ENCODE results near the gene MAP1B. TPM values are rescaled to one million over a fixed set of nuclear protein-coding genes. Genes with fewer than 3 reads are reported as not detected.

Gene MAP1B
- total and polyA plus RNA-seq, 9 of the 15 experiments (the other 6 are each of a cell fraction or from before 2014, with no cell fraction given) = 5.2 to 66.1 (median 17.3) TPM

- no peak overlapping the region for H3K27ac ChIP-seq (ENCODE audit: extremely low read depth, low read depth, low read length)
- H3K9me1 ChIP-seq (ENCODE audit: control insufficient read depth, insufficient read depth, low read length) = no peaks in the 10 kb centered on the region
- H3K4me2 ChIP-seq (ENCODE audit: insufficient read depth, low read length) = no peak overlapping the region
- 54% methylated on average over 5 of the region's 5 CpGs for WGBS (ENCODE audit: insufficient coverage, low coverage, missing lambda C conversion rate)
- no TSS peak for BruUV-seq (replicated peaks)
- H3K9me3 ChIP-seq (replicated peaks; ENCODE audit: control insufficient read depth, insufficient read depth, low read depth, low read length) = no peaks in the 10 kb centered on the region
- no peaks in the 10 kb centered on the region for H4K20me1 ChIP-seq (replicated peaks; ENCODE audit: control insufficient read depth, insufficient read depth, low read length)
- DNase-seq (ENCODE audit: extremely low read depth in 1 of 4, low spot score in 3 of 4) (no peak), FAIRE-seq (no peak), ATAC-seq (no peak)
- TF ChIP-seq ETV5 (CRISPR knock-in tag; IDR thresholded peaks at IDR 0.05; ENCODE audit: low read depth) (no peak), ZNF174 (CRISPR knock-in tag; IDR thresholded peaks at IDR 0.05) (no peak), KHSRP (IDR thresholded peaks at IDR 0.05) (no peak)
- no peaks in the 10 kb centered on the region; a peak in 1 of 5 replicates for H3K4me1 ChIP-seq (replicated peaks in 1 of 2; ENCODE audit: control insufficient read depth in 2 of 2, insufficient read depth in 2 of 2, low read length in 2 of 2)
- H3K9ac ChIP-seq (ENCODE audit: insufficient read depth in 1 of 2, low read depth in 2 of 2, low read length in 2 of 2) = no peak overlapping the region
- in situ Hi-C loops (cut with MboI) = no loop called here
- no peaks in the 10 kb centered on the region for H3K27me3 ChIP-seq (ENCODE audit: control insufficient read depth in 2 of 2, insufficient read depth in 2 of 2, low read length in 2 of 2)
- POLR2A ChIA-PET = interaction anchor here (0.9 kb wide), 1 partner anchor 9 kb away, joined by 5 read pairs; no protein-coding TSS in a partner anchor
- H3K79me2 ChIP-seq (ENCODE audit: control insufficient read depth, insufficient read depth, low read length) = no peaks in the 10 kb centered on the region; the same call in 2 of the 3 replicates
- intact Hi-C loops (cut with micrococcal nuclease) = no loop called here
- no peaks in the 10 kb centered on the region; the same call in 1 of the 3 replicates for H3K36me3 ChIP-seq (ENCODE audit: control insufficient read depth, insufficient read depth, low read length)
- CTCF ChIA-PET (ENCODE audit: low intra/inter-chr PET ratio) = no interaction called here
- H2AFZ ChIP-seq (ENCODE audit: low read depth, low read length) = no peak overlapping the region
- no peak overlapping the region for H3K4me3 ChIP-seq
Observed at GRCh38 chr5:72156946-72157624, 49.8 kb downstream of the MAP1B start.

GRCh38 chr5:72157625-72157962, 50.3 kb downstream of the MAP1B start:
- H3K27me3 ChIP-seq (ENCODE audit: control insufficient read depth in 2 of 2, insufficient read depth in 2 of 2, low read length in 2 of 2) = no peaks in the 10 kb centered on the region
- no peak for FAIRE-seq
- in situ Hi-C loops (cut with MboI) = no loop called here
- no peak for ATAC-seq
- no TSS peak for BruUV-seq (replicated peaks)
- H3K4me3 ChIP-seq = no peak overlapping the region
- H3K79me2 ChIP-seq (ENCODE audit: control insufficient read depth, insufficient read depth, low read length) = no peaks in the 10 kb centered on the region; the same call in 2 of the 3 replicates
- ChIA-PET POLR2A (interaction anchor here (0.8 to 1.4 kb wide), 2 partner anchors 9 to 14 kb away, joined by 3 to 5 read pairs; no protein-coding TSS in a partner anchor), CTCF (ENCODE audit: low intra/inter-chr PET ratio) (no interaction called here)
- no peak overlapping the region for H3K4me2 ChIP-seq (ENCODE audit: insufficient read depth, low read length)
- no peak overlapping the region for H2AFZ ChIP-seq (ENCODE audit: low read depth, low read length)
- no peaks in the 10 kb centered on the region for H3K9me3 ChIP-seq (replicated peaks; ENCODE audit: control insufficient read depth, insufficient read depth, low read depth, low read length)
- DNase-seq (ENCODE audit: extremely low read depth in 1 of 4, low spot score in 3 of 4) = no peak
- intact Hi-C loops (cut with micrococcal nuclease) = no loop called here
- no peaks in the 10 kb centered on the region for H3K9me1 ChIP-seq (ENCODE audit: control insufficient read depth, insufficient read depth, low read length)
- 71% methylated on average over 3 of the region's 3 CpGs for WGBS (ENCODE audit: insufficient coverage, low coverage, missing lambda C conversion rate)
- no peak overlapping the region for H3K9ac ChIP-seq (ENCODE audit: insufficient read depth in 1 of 2, low read depth in 2 of 2, low read length in 2 of 2)
- H4K20me1 ChIP-seq (replicated peaks; ENCODE audit: control insufficient read depth, insufficient read depth, low read length) = no peaks in the 10 kb centered on the region
- H3K27ac ChIP-seq (ENCODE audit: extremely low read depth, low read depth, low read length) = no peak overlapping the region
- H3K36me3 ChIP-seq (ENCODE audit: control insufficient read depth, insufficient read depth, low read length) = no peaks in the 10 kb centered on the region; the same call in 2 of the 3 replicates
- H3K4me1 ChIP-seq (replicated peaks in 1 of 2; ENCODE audit: control insufficient read depth in 2 of 2, insufficient read depth in 2 of 2, low read length in 2 of 2) = no peaks in the 10 kb centered on the region; a peak in 1 of 5 replicates
- no peak for TF ChIP-seq ZNF766 (CRISPR knock-in tag; conservative IDR thresholded peaks at IDR 0.05)
- no peak for TF ChIP-seq CSDE1 (IDR thresholded peaks at IDR 0.05)
- no peak for TF ChIP-seq MTF1 (CRISPR knock-in tag; IDR thresholded peaks at IDR 0.05; ENCODE audit: borderline replicate concordance)
- TF ChIP-seq ELK1 (CRISPR knock-in tag; IDR thresholded peaks at IDR 0.05) = no peak
- no peak for TF ChIP-seq IRF2 (CRISPR knock-in tag; IDR thresholded peaks at IDR 0.05)
- TF ChIP-seq ZNF551 (CRISPR knock-in tag; IDR thresholded peaks at IDR 0.05) = no peak
- no peak for TF ChIP-seq SRF (CRISPR knock-in tag; IDR thresholded peaks at IDR 0.05)
- TF ChIP-seq ZNF217 (CRISPR knock-in tag; IDR thresholded peaks at IDR 0.05) = no peak
- TF ChIP-seq TCF7L2 (IDR thresholded peaks at IDR 0.05; ENCODE audit: low read depth, low read length) = no peak
- TF ChIP-seq, protein P1, sequence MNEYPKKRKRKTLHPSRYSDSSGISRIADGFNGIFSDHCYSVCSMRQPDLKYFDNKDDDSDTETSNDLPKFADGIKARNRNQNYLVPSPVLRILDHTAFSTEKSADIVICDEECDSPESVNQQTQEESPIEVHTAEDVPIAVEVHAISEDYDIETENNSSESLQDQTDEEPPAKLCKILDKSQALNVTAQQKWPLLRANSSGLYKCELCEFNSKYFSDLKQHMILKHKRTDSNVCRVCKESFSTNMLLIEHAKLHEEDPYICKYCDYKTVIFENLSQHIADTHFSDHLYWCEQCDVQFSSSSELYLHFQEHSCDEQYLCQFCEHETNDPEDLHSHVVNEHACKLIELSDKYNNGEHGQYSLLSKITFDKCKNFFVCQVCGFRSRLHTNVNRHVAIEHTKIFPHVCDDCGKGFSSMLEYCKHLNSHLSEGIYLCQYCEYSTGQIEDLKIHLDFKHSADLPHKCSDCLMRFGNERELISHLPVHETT (CRISPR knock-in tag; conservative IDR thresholded peaks at IDR 0.05 in 1 of 2, IDR thresholded peaks at IDR 0.05 in 1 of 2) = no peak
- no peak for TF ChIP-seq KAT8 (IDR thresholded peaks at IDR 0.05; ENCODE audit: low read depth)

Data from K562 (cell line).